IMR-90 (cell line): Measurements from ENCODE around the gene SGCA. TPM values are rescaled to one million over a fixed set of nuclear protein-coding genes. Genes with fewer than 3 reads are reported as not detected.

Experiments used
- ATAC-seq: fragments of 200-7000 bp; cut with Tn5 transposase; 2 replicates; pipeline ENCODE4 v1.9.1; 2020; ENCODE audit warnings: low read depth, mild to moderate bottlenecking, moderate library complexity
- BruUV-seq: library from RNA; stranded (reverse); fragments of 400-500 nt; replicated peaks from 2 replicates; lab custom pipeline; 2021; lab: Mats Ljungman, UMichigan
- CTCF ChIA-PET: fragments of 300-600 bp; formaldehyde crosslinking; extraction: SDS; loops from one replicate; lab custom pipeline; 2021; ENCODE audit warnings: antibody characterized with exemption; lab: Yijun Ruan, JAX
- POLR2A ChIA-PET: fragments of 300-600 bp; sonication (Branson Sonifier 250); formaldehyde crosslinking; loops from one replicate; lab custom pipeline; 2022; ENCODE audit warnings: antibody characterized with exemption; ENCODE audit not compliant: unreplicated experiment; lab: Charles Lee
- DNase-seq: peaks from one replicate; pipeline ENCODE4 v3.0.0; 2013
- H2AFZ ChIP-seq: replicated peaks from 2 replicates; pipeline ENCODE3; 2013; ENCODE audit warnings: low read length, mild to moderate bottlenecking; ENCODE audit not compliant: poor library complexity
- H2AK5ac ChIP-seq: 2 replicates; pipeline ENCODE4 v1.6.1; 2013; ENCODE audit warnings: low read depth, low read length, inconsistent platforms
- H2AK9ac ChIP-seq: replicated peaks from 2 replicates; pipeline ENCODE3; 2013; ENCODE audit warnings: mild to moderate bottlenecking, low read depth, low read length, moderate library complexity; ENCODE audit not compliant: poor library complexity
- H2BK120ac ChIP-seq: 2 replicates; pipeline ENCODE4 v1.6.1; 2013; ENCODE audit warnings: low read depth, low read length, inconsistent platforms
- H2BK15ac ChIP-seq: 3 replicates; pipeline ENCODE4 v1.6.1; 2013; ENCODE audit warnings: low read depth, low read length, inconsistent platforms
- H2BK20ac ChIP-seq: 2 replicates; pipeline ENCODE4 v1.6.1; 2013; ENCODE audit warnings: low read depth, mild to moderate bottlenecking, inconsistent platforms, low read length, moderate library complexity
- H2BK5ac ChIP-seq: 2 replicates; pipeline ENCODE4 v1.6.1; 2013; ENCODE audit warnings: mild to moderate bottlenecking, low read depth, low read length, inconsistent platforms; ENCODE audit not compliant: poor library complexity, severe bottlenecking
- H3K14ac ChIP-seq: replicated peaks from 2 replicates; pipeline ENCODE4 v1.6.1; 2013; ENCODE audit warnings: low read depth, low read length, inconsistent platforms
- H3K18ac ChIP-seq: 2 replicates; pipeline ENCODE4 v1.6.1; 2013; ENCODE audit warnings: low read depth, low read length, control low read depth
- H3K23ac ChIP-seq: 2 replicates; pipeline ENCODE4 v1.6.1; 2013; ENCODE audit warnings: low read depth, low read length, inconsistent platforms
- H3K27ac ChIP-seq: 2 replicates; pipeline ENCODE4 v1.5.1; 2013; ENCODE audit warnings: mild to moderate bottlenecking, control low read depth, low read length; ENCODE audit not compliant: insufficient read depth
- H3K27me3 ChIP-seq: 2 replicates; pipeline ENCODE4 v1.6.1; 2013; ENCODE audit warnings: low read length; ENCODE audit not compliant: control insufficient read depth, insufficient read depth
- H3K36me3 ChIP-seq: 2 replicates; pipeline ENCODE4 v1.6.1; 2013; ENCODE audit warnings: low read length, mixed read lengths; ENCODE audit not compliant: control insufficient read depth, insufficient read depth
- H3K4ac ChIP-seq: 2 replicates; pipeline ENCODE4 v1.6.1; 2013; ENCODE audit warnings: low read depth, low read length, inconsistent platforms
- H3K4me1 ChIP-seq: 2 replicates; pipeline ENCODE4 v1.6.1; 2013; ENCODE audit warnings: low read length, mixed read lengths; ENCODE audit not compliant: control insufficient read depth, insufficient read depth
- H3K4me2 ChIP-seq: 2 replicates; pipeline ENCODE4 v1.6.1; 2013; ENCODE audit warnings: low read depth, mild to moderate bottlenecking, control low read depth, low read length, moderate library complexity
- H3K4me3 ChIP-seq: 2 replicates; pipeline ENCODE4 v1.5.1; 2013; ENCODE audit warnings: low read depth, mild to moderate bottlenecking, control low read depth, low read length, moderate library complexity; ENCODE audit not compliant: insufficient read depth
- H3K56ac ChIP-seq: 2 replicates; pipeline ENCODE4 v1.6.1; 2013; ENCODE audit warnings: low read length, inconsistent platforms; ENCODE audit not compliant: insufficient read depth; ENCODE audit errors: extremely low read depth
- H3K79me1 ChIP-seq, 2 experiments: 2 replicates each; pipeline ENCODE4 v1.6.1; 2013; ENCODE audit warnings: low read length in 2 of 2, inconsistent platforms in 1 of 2, low read depth in 1 of 2
- H3K9ac ChIP-seq: 2 replicates; pipeline ENCODE4 v1.6.1; 2013; ENCODE audit warnings: low read depth, low read length, control low read depth
- H3K9me1 ChIP-seq: 2 replicates; pipeline ENCODE4 v1.6.1; 2013; ENCODE audit warnings: low read length, inconsistent platforms; ENCODE audit not compliant: insufficient read depth
- H3K9me3 ChIP-seq: 2 replicates; pipeline ENCODE4 v1.6.1; 2013; ENCODE audit warnings: low read length; ENCODE audit not compliant: control insufficient read depth, insufficient read depth
- H4K20me1 ChIP-seq: 2 replicates; pipeline ENCODE4 v1.6.1; 2013; ENCODE audit warnings: low read length, inconsistent platforms; ENCODE audit not compliant: insufficient read depth
- H4K5ac ChIP-seq: 2 replicates; pipeline ENCODE4 v1.6.1; 2013; ENCODE audit warnings: mild to moderate bottlenecking, low read depth, low read length, control low read depth
- H4K8ac ChIP-seq, 2 experiments: 2 replicates each; pipeline ENCODE4 v1.6.1; 2013; ENCODE audit warnings: low read depth in 2 of 2, low read length in 2 of 2, control low read depth in 1 of 2, inconsistent platforms in 1 of 2
- H4K91ac ChIP-seq: 2 replicates; pipeline ENCODE4 v1.6.1; 2013; ENCODE audit warnings: low read depth, low read length, inconsistent platforms; ENCODE audit not compliant: insufficient read depth
- BHLHE40 ChIP-seq: fragments of 150-350 bp; IDR thresholded peaks from 2 replicates; pipeline ENCODE4 v1.6.1; 2016; ENCODE audit warnings: mild to moderate bottlenecking, low read depth, low read length
- CEBPB ChIP-seq: IDR thresholded peaks from 2 replicates; pipeline ENCODE4 v1.6.1; 2012; ENCODE audit warnings: low read depth, low read length, improper control_type of control experiment
- CHD1 ChIP-seq: IDR thresholded peaks from 2 replicates; pipeline ENCODE4 v1.6.1; 2012; ENCODE audit warnings: low read depth, low read length, improper control_type of control experiment
- CTCF ChIP-seq: conservative IDR thresholded peaks from 2 replicates; pipeline ENCODE4 v1.5.1; 2012; ENCODE audit warnings: mild to moderate bottlenecking, low read depth, low read length, improper control_type of control experiment
- MAFK ChIP-seq: IDR thresholded peaks from 2 replicates; pipeline ENCODE4 v1.6.1; 2012; ENCODE audit warnings: low read depth, low read length, improper control_type of control experiment
- MAZ ChIP-seq: IDR thresholded peaks from 2 replicates; pipeline ENCODE4 v1.6.1; 2012; ENCODE audit warnings: low read depth, mild to moderate bottlenecking, low read length, improper control_type of control experiment, moderate library complexity, borderline replicate concordance
- MXI1 ChIP-seq: IDR thresholded peaks from 2 replicates; pipeline ENCODE4 v1.6.1; 2012; ENCODE audit warnings: low read depth, mild to moderate bottlenecking, low read length, moderate library complexity, borderline replicate concordance
- NFE2L2 ChIP-seq: fragments of 150-350 bp; IDR thresholded peaks from 2 replicates; pipeline ENCODE4 v1.6.1; 2016; ENCODE audit warnings: low read depth, mild to moderate bottlenecking, low read length
- RAD21 ChIP-seq: IDR thresholded peaks from 2 replicates; pipeline ENCODE4 v1.6.1; 2012; ENCODE audit warnings: low read length, improper control_type of control experiment
- RCOR1 ChIP-seq: IDR thresholded peaks from 2 replicates; pipeline ENCODE4 v1.6.1; 2012; ENCODE audit warnings: mild to moderate bottlenecking, low read length, improper control_type of control experiment; ENCODE audit not compliant: insufficient replicate concordance
- RFX5 ChIP-seq: IDR thresholded peaks from 2 replicates; pipeline ENCODE4 v1.8.0; 2012; ENCODE audit warnings: low read depth, mild to moderate bottlenecking, low read length, moderate library complexity
- SMC3 ChIP-seq: fragments of 150-350 bp; IDR thresholded peaks from 2 replicates; pipeline ENCODE4 v1.6.1; 2016; ENCODE audit warnings: low read depth, mild to moderate bottlenecking, antibody characterized with exemption, low read length, moderate library complexity
- USF2 ChIP-seq: fragments of 150-350 bp; IDR thresholded peaks from 2 replicates; pipeline ENCODE4 v1.6.1; 2017; ENCODE audit warnings: mild to moderate bottlenecking, antibody characterized with exemption, low read length, low read depth
- WGBS, 2 experiments: methylation state at CpG; one replicate each; pipeline versions ENCODE4 v1.1.5 to v1.1.7; 2013; ENCODE audit warnings: missing lambda C conversion rate in 2 of 2; ENCODE audit not compliant: insufficient read length in 1 of 2; ENCODE audit errors: extremely low coverage in 2 of 2; 5-methylcytosine and 5-hydroxymethylcytosine counted together
- dilution Hi-C: fragments of 300-500 bp; cut with HindIII; formaldehyde crosslinking; loops from one replicate; pipeline ENCODE4 v1.14.3; 2018; ENCODE audit warnings: low sequenced_read_pairs; ENCODE audit not compliant: unreplicated experiment
- in situ Hi-C: fragments of 300-500 bp; cut with MboI; formaldehyde crosslinking; loops from 3 replicates; pipeline ENCODE4 v1.14.3; 2019; ENCODE audit warnings: low sequenced_read_pairs, inconsistent platforms, mixed read lengths
- intact Hi-C: fragments of 100-400 bp; cut with micrococcal nuclease; formaldehyde crosslinking; loops from 2 replicates; pipeline ENCODE4 v1.10.0; 2022
- polyA plus RNA-seq, 3 experiments: library from polyadenylated mRNA; depleted of rRNA; stranded (reverse); fragments of >200 nt; gene quantifications; 2 replicates each; pipeline ENCODE4 v1.2.3, GENCODE V29; 2012; ENCODE audit warnings: low replicate concordance in 1 of 3
- total RNA-seq: library from RNA; depleted of rRNA; stranded (reverse); fragments of >200 nt; gene quantifications from 2 replicates; pipeline ENCODE4 v1.2.3, GENCODE V29; 2012
- TF ChIP-seq, protein P1 (sequence below): fragments of 150-350 bp; IDR thresholded peaks from 2 replicates; pipeline ENCODE4 v1.6.1; 2016; ENCODE audit warnings: low read depth, mild to moderate bottlenecking, low read length, moderate library complexity, borderline replicate concordance

SGCA gene
- total and polyA plus RNA-seq, 2 of the 4 experiments (the other 2 are of a cell fraction) = 0.19 TPM; not detected in 1

GRCh38 chr17:50151937-50152547 is 13.8 kb upstream of the SGCA start:
- peaks cover 22% of the 10 kb centered on the region for H4K20me1 ChIP-seq
- peak overlapping the region; percentile 72 for H3K4me3 ChIP-seq
- in situ Hi-C loops = no loop called here
- no peaks in the 10 kb centered on the region for H3K27me3 ChIP-seq
- peak; percentile 63 for ATAC-seq
- CTCF ChIA-PET = interaction anchor here (0.8 to 1.2 kb wide), 3 partner anchors 10 to 210 kb away, joined by 3 to 4 read pairs (median 3); no protein-coding TSS in a partner anchor
- intact Hi-C loops = loop anchor here (1.0 kb wide), 1 partner anchor 37 kb away; no protein-coding TSS in a partner anchor
- H2BK5ac ChIP-seq = peak overlapping the region; percentile 96
- peaks cover 0 to 41% of the 10 kb centered on the region in 2 experiments; a peak in 2 of 4 replicates for H3K79me1 ChIP-seq
- peak overlapping the region; percentile 99 for H3K14ac ChIP-seq
- peak overlapping the region; percentile 91 for H2BK15ac ChIP-seq
- H3K27ac ChIP-seq = peak overlapping the region; percentile 99
- peak overlapping the region; percentile 100 for H4K5ac ChIP-seq
- peak overlapping the region; percentile 100 for H3K4ac ChIP-seq
- peak overlapping the region; percentile 97 for H2AK9ac ChIP-seq
- peak overlapping the region; percentile 98 for H3K18ac ChIP-seq
- peak overlapping the region; percentile 99 for H2AK5ac ChIP-seq
- H3K9me1 ChIP-seq = peaks cover 4% of the 10 kb centered on the region; the same call in 1 of the 2 replicates
- H4K91ac ChIP-seq = peak overlapping the region; percentile 99
- H3K23ac ChIP-seq = peak overlapping the region; percentile 99
- peaks cover 17% of the 10 kb centered on the region for H3K4me1 ChIP-seq
- peak overlapping the region; percentile 98 for H3K56ac ChIP-seq
- BruUV-seq = no TSS peak
- H2BK120ac ChIP-seq = peak overlapping the region; percentile 98
- no peaks in the 10 kb centered on the region for H3K9me3 ChIP-seq
- H2BK20ac ChIP-seq = peak overlapping the region; percentile 88
- POLR2A ChIA-PET = interaction anchor here (0.5 to 1.0 kb wide), 4 partner anchors 23 to 102 kb away, joined by 3 to 9 read pairs (median 4); partner anchors contain the start of gene SAMD14
- H3K9ac ChIP-seq = peak overlapping the region; percentile 93
- no CpG with 5 or more reads among the region's 12 CpGs for WGBS, 2 experiments
- no peaks in the 10 kb centered on the region for H3K36me3 ChIP-seq
- DNase-seq = peak; percentile 87
- dilution Hi-C loops = no loop called here
- H3K4me2 ChIP-seq = peak overlapping the region; percentile 98
- peak overlapping the region; percentile 96 to 100 for H4K8ac ChIP-seq
- peak overlapping the region; percentile 98 for H2AFZ ChIP-seq
- no peak for TF ChIP-seq MXI1
- TF ChIP-seq CEBPB = no peak
- no peak for TF ChIP-seq NFE2L2
- TF ChIP-seq CHD1 = no peak
- 0 out of 2 replicates have a peak, but pooled peaks have one; percentile 9 for TF ChIP-seq CTCF
- no peak for TF ChIP-seq SMC3
- TF ChIP-seq MAZ = peak; percentile 92
- no peak for TF ChIP-seq USF2
- TF ChIP-seq, protein P1, sequence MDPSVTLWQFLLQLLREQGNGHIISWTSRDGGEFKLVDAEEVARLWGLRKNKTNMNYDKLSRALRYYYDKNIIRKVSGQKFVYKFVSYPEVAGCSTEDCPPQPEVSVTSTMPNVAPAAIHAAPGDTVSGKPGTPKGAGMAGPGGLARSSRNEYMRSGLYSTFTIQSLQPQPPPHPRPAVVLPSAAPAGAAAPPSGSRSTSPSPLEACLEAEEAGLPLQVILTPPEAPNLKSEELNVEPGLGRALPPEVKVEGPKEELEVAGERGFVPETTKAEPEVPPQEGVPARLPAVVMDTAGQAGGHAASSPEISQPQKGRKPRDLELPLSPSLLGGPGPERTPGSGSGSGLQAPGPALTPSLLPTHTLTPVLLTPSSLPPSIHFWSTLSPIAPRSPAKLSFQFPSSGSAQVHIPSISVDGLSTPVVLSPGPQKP = no peak
- TF ChIP-seq RAD21 = no peak
- no peak for TF ChIP-seq RCOR1
- no peak for TF ChIP-seq BHLHE40
- TF ChIP-seq MAFK = no peak
- TF ChIP-seq RFX5 = no peak
